DMS79 (cell line): ENCODE data around the gene EDIL3.
"Not testable (repeated sequence)": the region's sequence is repeated elsewhere in the genome, so short reads cannot be mapped to it uniquely, and the experiment has no call there.

Experiments
- DNase-seq: peaks from one replicate; lab custom pipeline; 2025; lab: John Stamatoyannopoulos, UW

Gene EDIL3

GRCh38 chr5:84378420-84378819 lies 6.3 kb downstream of the EDIL3 start:
- no peak for DNase-seq

- no peak for DNase-seq
Observed at GRCh38 chr5:84376346-84376745, 8.3 kb downstream of the EDIL3 start.

- DNase-seq, result no peak
Observed at GRCh38 chr5:84374568-84374967, 10.1 kb downstream of the EDIL3 start.

GRCh38 chr5:84373506-84373905 lies 11.2 kb downstream of the EDIL3 start:
- no peak for DNase-seq

- no peak for DNase-seq
Observed at GRCh38 chr5:84372066-84372695, 12.5 kb downstream of the EDIL3 start.

GRCh38 chr5:84370176-84370575 lies 14.5 kb downstream of the EDIL3 start:
- DNase-seq, result no peak

- DNase-seq, result no peak
Observed at GRCh38 chr5:84364043-84364442, 20.6 kb downstream of the EDIL3 start.

- no peak for DNase-seq
Observed at GRCh38 chr5:84362061-84362720, 22.5 kb downstream of the EDIL3 start.

- DNase-seq, result no peak
Observed at GRCh38 chr5:84361572-84361971, 23.1 kb downstream of the EDIL3 start.

- DNase-seq, result no peak
Observed at GRCh38 chr5:84360056-84360455, 24.6 kb downstream of the EDIL3 start.

- DNase-seq, result no peak
Observed at GRCh38 chr5:84354101-84354500, 30.6 kb downstream of the EDIL3 start.

- DNase-seq, result no peak
Observed at GRCh38 chr5:84344788-84345187, 39.9 kb downstream of the EDIL3 start.

GRCh38 chr5:84343171-84343570 lies 41.5 kb downstream of the EDIL3 start:
- DNase-seq, result no peak

- no peak for DNase-seq
Observed at GRCh38 chr5:84332106-84332505, 52.6 kb downstream of the EDIL3 start.

- DNase-seq, result no peak
Observed at GRCh38 chr5:84327591-84327990, 57.1 kb downstream of the EDIL3 start.

- no peak for DNase-seq
Observed at GRCh38 chr5:84322646-84323045, 62.0 kb downstream of the EDIL3 start.

GRCh38 chr5:84317826-84318225 lies 66.9 kb downstream of the EDIL3 start:
- not testable (repeated sequence) for DNase-seq

- not testable (repeated sequence) for DNase-seq
Observed at GRCh38 chr5:84312280-84312679, 72.4 kb downstream of the EDIL3 start.

- not testable (repeated sequence) for DNase-seq
Observed at GRCh38 chr5:84309850-84310249, 74.8 kb downstream of the EDIL3 start.

GRCh38 chr5:84306601-84307000 lies 78.1 kb downstream of the EDIL3 start:
- DNase-seq, result no peak

GRCh38 chr5:84304599-84304998 lies 80.1 kb downstream of the EDIL3 start:
- no peak for DNase-seq

- DNase-seq, result no peak
Observed at GRCh38 chr5:84303315-84303714, 81.4 kb downstream of the EDIL3 start.

GRCh38 chr5:84301535-84301934 lies 83.1 kb downstream of the EDIL3 start:
- no peak for DNase-seq

GRCh38 chr5:84299959-84300358 lies 84.7 kb downstream of the EDIL3 start:
- no peak for DNase-seq
